Activated T-helper 9 cell treated with anti-CD3 and anti-CD28 coated beads, Interleukin-2, amount 50 U/mL, for 16 hours (primary cell): ENCODE results near the gene CEBPZ.

Experiments used
- DNase-seq: peaks from one replicate; pipeline ENCODE4 v3.0.0-alpha.2; 2020; ENCODE audit warnings: low read depth

CEBPZ gene

DNA sequence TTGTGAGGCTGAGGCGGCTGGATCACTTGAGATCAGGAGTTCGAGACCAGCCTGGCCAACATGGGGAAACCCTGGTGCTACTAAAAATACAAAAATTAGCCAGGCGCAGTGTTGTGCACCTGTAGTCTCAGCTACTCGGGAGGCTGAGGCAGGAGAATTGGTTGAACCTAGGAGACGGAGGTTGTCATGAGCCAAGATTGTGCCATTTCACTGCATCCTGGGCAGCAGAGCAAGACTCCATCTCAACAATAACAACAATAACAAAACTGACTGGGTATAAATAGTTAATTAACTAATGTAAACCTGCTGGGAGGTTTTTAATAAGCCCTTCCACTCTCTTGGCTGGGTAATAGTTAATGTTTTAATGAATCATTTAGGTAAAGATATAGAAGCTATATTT lies 50.8 kb downstream of the CEBPZ start:
- DNase-seq: no peak

DNA sequence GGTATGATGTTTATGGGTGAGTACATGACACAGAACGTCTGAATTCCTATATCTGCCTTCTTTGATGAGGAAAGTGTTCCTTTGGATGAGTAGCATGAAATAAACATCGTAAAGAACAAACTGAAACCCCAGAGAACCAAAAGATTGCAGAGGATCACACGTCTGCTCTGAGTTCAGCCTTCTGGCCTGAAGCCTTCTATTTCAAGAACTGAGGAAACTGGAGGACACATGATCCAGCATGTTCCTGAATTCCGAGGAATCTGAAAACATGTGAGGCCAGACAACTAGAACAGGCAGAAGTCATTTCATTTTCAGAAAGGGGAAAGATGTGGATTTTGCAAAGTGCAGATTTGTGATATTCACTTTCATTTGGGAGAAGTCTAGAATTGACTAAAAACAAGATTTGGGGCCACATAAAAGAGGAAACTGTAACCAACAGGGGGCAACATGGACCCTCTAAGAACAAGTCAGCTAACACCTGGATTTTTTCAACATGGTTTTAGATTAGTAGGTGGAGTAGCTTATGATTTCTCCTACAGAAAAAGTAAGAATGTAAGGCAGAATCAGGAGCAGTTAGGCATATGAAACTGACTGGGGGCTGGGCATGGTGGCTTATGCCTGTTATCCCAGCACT lies 51.3 kb downstream of the CEBPZ start:
- no peak for DNase-seq

DNA sequence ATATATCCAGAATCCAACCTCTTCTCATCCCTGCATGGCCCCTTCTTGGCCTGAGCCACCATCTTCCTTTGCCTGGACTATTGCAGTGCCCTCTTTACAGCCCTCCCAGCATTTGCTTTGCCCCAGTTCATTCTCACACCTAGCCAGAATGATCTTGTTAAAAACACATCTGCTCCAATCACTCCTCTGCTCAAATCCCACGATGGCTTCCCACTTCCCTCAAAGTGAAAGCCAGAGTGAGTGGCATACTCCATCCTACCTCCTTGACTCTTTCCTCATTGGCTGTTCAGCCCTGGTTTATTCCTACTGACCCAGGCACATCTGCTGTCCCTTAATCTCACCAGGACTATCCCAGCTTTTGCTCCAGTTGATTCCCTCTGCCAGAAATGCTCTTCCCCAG lies 57.7 kb downstream of the CEBPZ start:
- no peak for DNase-seq

DNA sequence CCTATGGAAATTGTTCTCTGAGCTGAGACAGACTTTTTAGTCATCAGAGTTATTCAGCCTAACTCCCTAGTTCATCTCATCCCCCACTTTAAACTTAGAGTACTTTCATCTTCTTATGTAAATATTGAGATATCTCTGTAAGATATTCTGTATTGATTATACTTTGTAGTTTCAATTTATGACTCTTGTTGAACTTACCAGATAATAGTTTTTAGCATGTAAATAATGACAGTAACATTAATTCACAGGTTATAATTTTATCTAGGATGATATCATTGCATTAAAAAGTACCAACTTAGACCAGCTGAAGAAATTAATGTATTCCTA lies 59.8 kb downstream of the CEBPZ start:
- DNase-seq: no peak

DNA sequence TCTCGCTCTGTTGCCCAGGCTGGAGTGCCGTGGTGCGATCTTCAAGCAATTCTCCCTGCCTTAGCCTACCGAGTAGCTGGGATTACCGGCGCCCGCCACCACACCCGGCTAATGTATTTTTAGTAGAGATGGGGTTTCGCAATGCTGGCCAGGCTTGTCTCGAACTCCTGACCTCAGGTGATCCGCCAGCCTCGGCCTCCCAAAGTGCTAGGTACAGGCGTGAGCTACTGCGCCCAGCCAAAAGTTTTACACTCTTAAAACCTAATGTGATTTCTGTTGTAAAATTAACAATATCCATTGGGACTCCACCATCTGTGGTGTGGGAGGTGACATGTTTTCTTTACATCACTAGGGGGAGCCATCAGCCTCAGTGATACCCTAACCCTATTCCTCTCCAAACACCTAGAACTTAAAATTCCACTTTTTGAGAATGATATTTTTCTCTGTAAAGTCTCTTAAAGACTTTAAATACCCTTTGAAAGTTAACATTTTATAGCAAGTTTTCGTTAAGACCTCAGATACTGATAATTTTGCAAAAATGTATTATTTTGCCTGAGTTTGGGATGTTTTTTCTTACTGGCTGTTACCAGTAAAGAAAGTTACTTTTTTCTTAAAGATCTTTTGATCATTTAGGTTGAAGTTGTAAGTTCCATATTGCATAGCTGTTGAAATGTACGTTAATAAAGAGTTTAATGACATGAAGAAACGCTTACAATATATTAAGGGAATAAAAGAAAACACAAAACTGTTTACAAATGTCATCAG lies 63.0 kb downstream of the CEBPZ start:
- no peak for DNase-seq

DNA sequence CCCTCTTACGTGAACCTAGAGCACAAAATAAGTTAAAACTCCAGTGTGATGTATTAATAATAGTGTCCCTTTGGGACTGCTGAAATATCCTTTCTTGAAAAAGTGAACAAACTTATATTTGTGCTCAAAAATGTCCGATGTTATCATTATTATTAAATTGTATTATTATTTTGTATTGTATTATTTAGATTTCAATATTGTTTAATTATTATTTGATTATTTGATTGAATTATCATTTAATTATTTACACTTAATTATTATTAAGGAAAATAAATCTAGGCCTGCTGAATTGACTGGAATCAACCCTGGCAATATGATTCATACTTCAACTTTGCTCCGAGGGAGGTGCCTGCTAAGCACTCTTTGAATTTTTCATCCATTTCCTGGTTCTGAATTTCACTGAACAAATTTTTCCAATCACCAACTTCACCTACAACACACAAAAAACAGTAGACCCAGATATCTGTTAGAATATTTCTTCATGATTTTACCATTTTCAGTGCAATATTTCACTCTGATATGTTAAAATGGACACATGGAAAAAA lies 63.7 kb downstream of the CEBPZ start:
- DNase-seq: no peak

DNA sequence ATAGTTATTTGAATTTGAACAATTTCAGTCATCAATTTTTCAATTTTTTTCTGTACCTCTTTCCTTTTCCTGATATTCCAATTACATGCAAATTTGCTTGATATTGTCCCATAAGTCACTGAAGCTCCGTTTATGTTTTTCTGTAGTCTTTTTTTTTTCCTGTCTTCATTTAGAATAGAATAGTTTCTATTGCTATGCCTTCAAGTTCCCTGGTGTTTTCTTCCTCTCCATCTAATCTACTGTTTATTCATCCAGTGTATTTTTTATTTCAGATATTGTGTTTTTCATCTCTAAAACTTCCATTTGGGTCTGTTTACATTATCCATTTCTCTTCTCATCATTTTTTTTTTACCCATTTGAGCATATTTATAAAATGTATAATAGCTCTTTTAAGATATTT lies 66.6 kb downstream of the CEBPZ start:
- DNase-seq: no peak

DNA sequence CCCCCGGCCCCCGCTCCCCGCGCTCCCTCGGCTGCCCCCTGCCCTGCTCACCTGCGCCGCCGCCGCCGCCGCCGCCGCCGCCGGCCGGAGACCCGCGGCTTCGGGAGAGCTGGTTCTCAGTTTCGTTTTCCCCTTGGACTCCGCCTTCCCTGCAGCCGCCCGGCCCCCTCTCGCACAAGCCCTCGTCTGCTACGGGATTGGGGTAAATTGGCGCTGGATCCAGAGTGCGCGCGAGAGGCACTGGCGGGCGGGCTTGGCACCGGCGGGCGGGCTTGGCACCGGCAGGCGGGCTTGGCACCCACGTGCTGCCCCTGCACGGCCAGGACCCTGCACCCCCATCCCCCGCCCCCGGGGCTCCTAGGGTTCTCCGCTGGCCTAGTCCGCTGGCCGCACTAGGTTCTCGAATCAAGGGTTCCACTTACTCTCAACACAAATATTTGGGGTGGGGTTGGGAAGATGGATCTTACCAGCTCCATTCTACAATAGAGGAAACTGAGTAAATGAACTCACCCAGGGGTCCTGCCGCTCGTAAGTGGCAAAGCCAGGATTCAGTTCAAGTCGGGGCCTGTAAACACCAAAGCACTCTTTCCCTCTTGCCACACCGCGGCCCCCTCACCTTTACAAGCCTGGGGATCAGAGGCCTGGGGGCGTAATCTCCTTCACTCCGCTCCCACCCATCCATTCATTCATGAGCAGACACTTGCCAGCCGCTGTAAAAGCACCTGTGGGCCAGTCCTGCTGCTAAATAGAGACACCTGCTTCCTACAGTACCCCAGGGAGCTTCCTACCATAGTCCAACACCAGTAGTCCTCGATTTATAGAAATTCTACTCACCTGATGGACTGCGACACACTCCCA lies 74.3 kb downstream of the CEBPZ start, which contains the start of gene EIF2AK2:
Gene EIF2AK2 (minus strand): TSS at position 124 of the 858 bp plus-strand sequence. CDS start 9,174 bp downstream, outside the sequence.
- peak; percentile 64 for DNase-seq

DNA sequence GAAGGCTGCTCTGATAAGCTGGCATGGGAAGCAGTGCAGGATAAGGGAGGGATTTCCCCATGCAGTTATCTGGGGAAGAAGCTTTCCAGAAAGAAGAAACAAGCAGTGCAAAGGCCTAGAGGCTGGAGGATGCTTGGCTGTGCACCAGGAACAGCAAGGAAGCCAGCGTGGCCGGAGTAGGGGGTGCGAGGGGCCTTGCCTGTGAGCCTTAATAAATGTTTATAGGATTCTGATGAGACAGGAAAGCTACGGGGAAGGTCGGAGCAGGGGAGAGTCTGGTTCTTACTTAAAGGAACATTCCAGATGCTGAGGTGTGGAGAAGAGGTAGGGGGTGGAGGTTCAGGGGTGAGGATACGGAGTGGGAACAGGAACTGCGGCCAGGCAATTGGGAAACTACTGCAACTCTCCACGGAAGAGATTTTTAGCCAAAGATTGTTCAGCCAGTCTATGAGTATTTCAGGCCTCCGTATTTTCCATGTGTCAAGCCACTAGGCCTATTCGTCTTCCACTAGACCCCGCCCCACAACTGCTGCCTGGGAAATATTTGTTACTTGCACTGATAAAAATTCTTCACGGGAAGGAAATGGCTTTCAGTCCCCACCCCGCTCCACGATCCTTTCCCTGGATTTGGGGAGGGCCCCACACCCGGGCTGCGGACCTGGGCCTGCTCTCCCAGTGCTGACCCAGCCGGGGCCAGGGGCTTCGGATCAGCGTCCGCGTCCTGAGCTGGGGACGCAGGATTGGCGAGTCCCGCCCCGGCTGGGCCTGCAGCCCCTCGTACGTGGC lies 75.1 kb downstream of the CEBPZ start:
- peak; percentile 8 for DNase-seq

DNA sequence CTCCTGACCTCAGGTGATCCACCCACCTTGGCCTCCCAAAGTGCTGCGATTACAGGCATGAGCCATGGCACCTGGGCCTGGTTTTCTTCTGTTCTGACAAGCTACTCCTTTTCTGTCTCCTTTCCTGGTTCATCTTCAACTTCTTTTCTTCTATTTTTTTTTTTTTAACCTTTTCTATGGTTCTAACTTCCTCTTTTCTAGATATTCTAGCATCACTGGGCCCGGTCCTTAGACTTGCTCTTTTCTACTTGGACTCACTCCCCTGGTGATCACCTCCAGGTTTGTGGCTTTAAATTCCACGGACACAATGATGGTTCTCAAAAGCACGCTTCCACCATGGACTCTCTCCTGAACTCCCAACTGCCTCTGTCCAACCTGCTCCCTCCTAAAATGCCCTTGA lies 76.6 kb downstream of the CEBPZ start:
- DNase-seq: no peak

DNA sequence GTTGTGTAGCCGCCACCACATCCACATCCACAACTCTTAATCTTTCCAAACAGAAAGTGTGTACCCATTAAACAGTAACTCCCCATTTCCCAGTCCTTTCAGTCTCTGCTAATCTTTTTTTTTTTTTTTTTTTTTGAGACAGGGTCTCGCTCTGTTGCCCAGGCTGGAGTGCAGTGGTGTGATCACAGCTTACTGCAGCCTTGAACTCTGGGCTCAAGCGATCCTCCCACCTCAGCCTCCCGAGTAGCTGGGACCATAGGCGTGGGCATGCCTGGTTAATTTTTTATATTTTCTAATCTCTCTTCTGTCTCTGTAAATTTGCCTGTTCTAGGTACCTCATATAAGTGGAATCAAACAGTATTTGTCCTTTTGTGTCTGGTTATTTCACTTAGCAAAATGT lies 78.2 kb downstream of the CEBPZ start:
- no peak for DNase-seq
